Fibroblast of lung (primary cell): Measurements from ENCODE around the gene NRSN2. TPM values are rescaled to one million over a fixed set of nuclear protein-coding genes. Genes with fewer than 3 reads are reported as not detected.
"Not testable (repeated sequence)": the region's sequence is repeated elsewhere in the genome, so short reads cannot be mapped to it uniquely, and the experiment has no call there.

Experiments used
- DNase-seq, 2 donors: peaks; one replicate each; pipeline versions ENCODE4 v3.0.0 to v3.0.0-alpha.2; 2010; ENCODE audit warnings: low read depth in 2 of 2
- H2AFZ ChIP-seq: 2 replicates; pipeline ENCODE4 v1.5.1; 2012; ENCODE audit warnings: low read length, control low read depth, inconsistent platforms
- H3K27ac ChIP-seq: 2 replicates; pipeline ENCODE4 v1.5.1; 2011; ENCODE audit warnings: low read length, control low read depth; ENCODE audit not compliant: insufficient read depth
- H3K27me3 ChIP-seq: 2 replicates; pipeline ENCODE4 v1.5.1; 2011; ENCODE audit warnings: mild to moderate bottlenecking, low read length; ENCODE audit not compliant: control insufficient read depth, insufficient read depth
- H3K36me3 ChIP-seq: 2 replicates; pipeline ENCODE4 v1.5.1; 2011; ENCODE audit warnings: low read length; ENCODE audit not compliant: control insufficient read depth, insufficient read depth
- H3K4me1 ChIP-seq: 2 replicates; pipeline ENCODE4 v1.5.1; 2011; ENCODE audit warnings: low read length; ENCODE audit not compliant: control insufficient read depth, insufficient read depth; ENCODE audit errors: extremely low read depth
- H3K4me2 ChIP-seq: 2 replicates; pipeline ENCODE4 v1.5.1; 2011; ENCODE audit warnings: low read length, control low read depth; ENCODE audit not compliant: insufficient read depth; ENCODE audit errors: extremely low read depth
- H3K4me3 ChIP-seq, 4 experiments: fragments of 200-600 bp in 1 of 4; sonication (generic) in 1 of 4; replicated peaks in 1 of 4; 2 replicates each; pipeline ENCODE4 v1.5.1; 2011 to 2016; ENCODE audit warnings: low read length in 4 of 4, low read depth in 3 of 4, mild to moderate bottlenecking in 3 of 4, control low read depth in 2 of 4, inconsistent platforms in 1 of 4, mixed read lengths in 1 of 4; ENCODE audit not compliant: insufficient read depth in 1 of 4; ENCODE audit errors: control extremely low read depth in 1 of 4
- H3K79me2 ChIP-seq: 2 replicates; pipeline ENCODE4 v1.5.1; 2012; ENCODE audit warnings: mild to moderate bottlenecking, low read length, inconsistent platforms; ENCODE audit not compliant: control insufficient read depth, insufficient read depth
- H3K9ac ChIP-seq: 2 replicates; pipeline ENCODE4 v1.5.1; 2011; ENCODE audit warnings: mild to moderate bottlenecking, low read length, control low read depth; ENCODE audit not compliant: insufficient read depth
- H3K9me3 ChIP-seq: 2 replicates; pipeline ENCODE4 v1.5.1; 2012; ENCODE audit warnings: low read depth, low read length; ENCODE audit not compliant: control insufficient read depth, insufficient read depth
- H4K20me1 ChIP-seq: 2 replicates; pipeline ENCODE4 v1.5.1; 2011; ENCODE audit warnings: low read length; ENCODE audit not compliant: control insufficient read depth, insufficient read depth; ENCODE audit errors: extremely low read depth
- CTCF ChIP-seq, 2 donors: IDR thresholded peaks in 1 of 2; conservative IDR thresholded peaks in 1 of 2; 1 replicate in 1 of 2; 2 replicates in 1 of 2; pipeline ENCODE4 v1.5.1; 2011 to 2012; ENCODE audit warnings: low read length in 2 of 2, control low read depth in 1 of 2, inconsistent platforms in 1 of 2, low read depth in 1 of 2, mild to moderate bottlenecking in 1 of 2
- EZH2 ChIP-seq: IDR thresholded peaks from 2 replicates; pipeline ENCODE4 v1.5.1; 2012; ENCODE audit warnings: low read length, control low read depth, mild to moderate bottlenecking; ENCODE audit errors: missing control alignments
- polyA plus RNA-seq, 2 donors: library from polyadenylated mRNA; depleted of rRNA in 1 of 2; stranded (reverse) in 1 of 2; unstranded in 1 of 2; fragments of >200 nt; gene quantifications; 2 replicates each; pipeline ENCODE4 v1.2.1, GENCODE V29; 2011 to 2012; ENCODE audit warnings: missing spikeins in 1 of 2
- total RNA-seq: library from RNA; depleted of rRNA; stranded (reverse); fragments of >200 nt; gene quantifications from 2 replicates; pipeline ENCODE4 v1.2.1, GENCODE V29; 2014

The NRSN2 gene
- total and polyA plus RNA-seq, 2 donors (not counting 1 experiment from before 2014, with no cell fraction given) = 34.5 to 60.5 TPM

- no peak overlapping the region for H2AFZ ChIP-seq
- no peaks in the 10 kb centered on the region for H3K9me3 ChIP-seq
- H3K4me2 ChIP-seq = no peak overlapping the region
- H3K9ac ChIP-seq = no peak overlapping the region
- no peak for TF ChIP-seq CTCF (conservative IDR thresholded peaks at IDR 0.05 in 1 of 2, IDR thresholded peaks at IDR 0.05 in 1 of 2; ENCODE audit: low read depth in 1 of 2, low read length in 2 of 2)
- no peak overlapping the region for H3K27ac ChIP-seq
- peaks cover 16% of the 10 kb centered on the region for H3K4me1 ChIP-seq
- no peaks in the 10 kb centered on the region for H4K20me1 ChIP-seq
- no peaks in the 10 kb centered on the region for H3K36me3 ChIP-seq
- H3K27me3 ChIP-seq = no peaks in the 10 kb centered on the region
- no peak overlapping the region for H3K4me3 ChIP-seq
- H3K79me2 ChIP-seq = no peaks in the 10 kb centered on the region
- DNase-seq = no peak
Measured at GRCh38 chr20:376750-377149, 29.8 kb downstream of the NRSN2 start.

DNA sequence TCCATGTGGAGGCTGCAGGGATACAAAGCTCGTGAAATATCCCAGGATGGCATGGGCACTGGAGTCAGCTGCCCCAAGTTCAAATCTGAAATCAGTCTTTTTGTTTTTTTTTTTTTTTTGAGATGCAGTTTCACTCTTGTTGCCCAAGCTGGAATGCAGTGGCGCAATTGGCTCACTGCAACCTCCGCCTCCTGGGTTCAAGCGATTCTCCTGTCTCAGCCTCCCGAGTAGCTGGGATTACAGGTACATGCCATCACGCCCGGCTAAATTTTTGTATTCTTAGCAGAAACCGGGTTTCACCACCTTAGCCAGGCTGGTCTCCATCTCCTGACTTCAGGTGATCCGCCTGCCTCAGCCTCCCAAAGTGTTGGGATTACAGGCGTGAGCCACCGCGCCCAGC is 30.7 kb downstream of the NRSN2 start:
- not testable (repeated sequence) for H2AFZ ChIP-seq, H3K36me3 ChIP-seq, H3K4me2 ChIP-seq, DNase-seq, H3K9me3 ChIP-seq, H3K9ac ChIP-seq, H3K4me3 ChIP-seq, H4K20me1 ChIP-seq, H3K27ac ChIP-seq, H3K79me2 ChIP-seq, H3K27me3 ChIP-seq
- peaks cover 11% of the 10 kb centered on the region for H3K4me1 ChIP-seq

DNA sequence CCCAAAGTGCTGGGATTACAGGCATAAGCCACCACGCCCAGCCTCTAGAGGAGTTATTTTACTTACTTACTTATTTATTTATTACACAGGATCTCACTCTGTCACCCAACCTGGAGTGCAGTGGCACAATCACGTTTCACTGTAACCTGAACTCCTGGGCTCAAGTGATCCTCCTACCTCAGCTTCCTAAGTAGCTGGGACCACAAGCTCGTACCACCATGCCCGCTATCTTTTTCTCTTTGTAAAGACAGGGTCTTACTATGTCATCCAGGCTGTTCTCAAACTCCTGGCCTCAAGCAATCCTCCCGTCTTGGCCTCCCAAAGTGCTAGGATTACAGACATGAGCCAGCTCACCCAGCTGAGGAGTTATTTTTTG is 32.0 kb downstream of the NRSN2 start:
- no peaks in the 10 kb centered on the region for H3K36me3 ChIP-seq
- no peaks in the 10 kb centered on the region for H3K27me3 ChIP-seq
- no peak overlapping the region for H3K27ac ChIP-seq
- no peak for TF ChIP-seq EZH2
- no peak for TF ChIP-seq CTCF (conservative IDR thresholded peaks at IDR 0.05 in 1 of 2, IDR thresholded peaks at IDR 0.05 in 1 of 2; ENCODE audit: low read depth in 1 of 2, low read length in 2 of 2)
- H4K20me1 ChIP-seq = no peaks in the 10 kb centered on the region
- H3K4me1 ChIP-seq = no peaks in the 10 kb centered on the region
- H3K79me2 ChIP-seq = peaks cover 6% of the 10 kb centered on the region
- H3K9me3 ChIP-seq = no peaks in the 10 kb centered on the region
- no peak overlapping the region for H3K4me3 ChIP-seq
- no peak overlapping the region for H3K4me2 ChIP-seq
- no peak overlapping the region for H2AFZ ChIP-seq
- H3K9ac ChIP-seq = no peak overlapping the region
- DNase-seq = no peak
